ENCODE data around the gene LRRD1.

DNA sequence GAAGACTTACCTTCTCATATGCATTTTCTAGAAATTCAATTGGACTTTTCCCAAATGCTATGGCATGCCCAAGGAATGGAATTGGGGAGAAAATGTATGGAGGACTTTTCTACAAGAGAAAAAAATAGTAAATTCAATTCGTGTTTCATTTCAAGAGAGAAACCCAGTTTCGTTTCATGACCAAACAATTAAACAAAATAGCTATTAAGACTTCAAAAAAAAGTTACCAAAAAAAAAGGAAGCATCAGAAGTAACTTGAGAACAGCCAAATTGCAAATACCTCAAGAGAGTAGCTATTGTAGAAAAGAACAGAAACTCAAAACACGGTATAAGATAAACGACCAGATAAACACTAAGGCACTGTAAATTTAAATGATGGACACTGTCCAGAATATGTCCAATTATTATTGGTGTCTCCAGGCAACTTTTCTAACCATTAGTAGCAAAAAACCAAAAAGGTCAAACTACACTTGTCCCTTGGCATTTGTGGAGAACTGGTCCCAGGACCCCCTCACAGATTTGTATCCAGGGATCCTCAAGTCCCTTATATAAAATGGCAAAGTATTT, 47.1 kb downstream of the LRRD1 start:
- TF ChIP-seq, protein P1, sequence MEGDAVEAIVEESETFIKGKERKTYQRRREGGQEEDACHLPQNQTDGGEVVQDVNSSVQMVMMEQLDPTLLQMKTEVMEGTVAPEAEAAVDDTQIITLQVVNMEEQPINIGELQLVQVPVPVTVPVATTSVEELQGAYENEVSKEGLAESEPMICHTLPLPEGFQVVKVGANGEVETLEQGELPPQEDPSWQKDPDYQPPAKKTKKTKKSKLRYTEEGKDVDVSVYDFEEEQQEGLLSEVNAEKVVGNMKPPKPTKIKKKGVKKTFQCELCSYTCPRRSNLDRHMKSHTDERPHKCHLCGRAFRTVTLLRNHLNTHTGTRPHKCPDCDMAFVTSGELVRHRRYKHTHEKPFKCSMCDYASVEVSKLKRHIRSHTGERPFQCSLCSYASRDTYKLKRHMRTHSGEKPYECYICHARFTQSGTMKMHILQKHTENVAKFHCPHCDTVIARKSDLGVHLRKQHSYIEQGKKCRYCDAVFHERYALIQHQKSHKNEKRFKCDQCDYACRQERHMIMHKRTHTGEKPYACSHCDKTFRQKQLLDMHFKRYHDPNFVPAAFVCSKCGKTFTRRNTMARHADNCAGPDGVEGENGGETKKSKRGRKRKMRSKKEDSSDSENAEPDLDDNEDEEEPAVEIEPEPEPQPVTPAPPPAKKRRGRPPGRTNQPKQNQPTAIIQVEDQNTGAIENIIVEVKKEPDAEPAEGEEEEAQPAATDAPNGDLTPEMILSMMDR (IDR thresholded peaks at IDR 0.05; ENCODE audit: low read depth, low read length, poor library complexity, severe bottlenecking): no peak
- TF ChIP-seq EZH2phosphoT487 (IDR thresholded peaks at IDR 0.05; ENCODE audit: borderline replicate concordance, low read length): no peak

All from DOHH2 (cell line).